Suprapubic skin (tissue), 4 donors: ENCODE results near the gene B4GALNT4. TPM values are rescaled to one million over a fixed set of nuclear protein-coding genes. Genes with fewer than 3 reads are reported as not detected.
A peak's percentile ranks its signal among the peaks of the same experiment; 100 is the strongest.
"Not testable (repeated sequence)": the region's sequence is repeated elsewhere in the genome, so short reads cannot be mapped to it uniquely, and the experiment has no call there.

ENCODE experiments used
- DNase-seq, 2 donors: peaks; one replicate each; pipeline ENCODE4 v3.0.0-alpha.2; 2019; ENCODE audit warnings: low spot score in 2 of 2
- H3K27ac ChIP-seq: fragments of 200-600 bp; sonication (generic); one replicate; pipeline ENCODE4 v1.5.1; 2019
- H3K27me3 ChIP-seq: fragments of 200-600 bp; sonication (generic); one replicate; pipeline ENCODE4 v1.5.1; 2019
- H3K36me3 ChIP-seq: fragments of 200-600 bp; sonication (generic); one replicate; pipeline ENCODE4 v1.5.1; 2019
- H3K4me1 ChIP-seq: fragments of 200-600 bp; sonication (generic); one replicate; pipeline ENCODE4 v1.5.1; 2019
- H3K4me3 ChIP-seq: fragments of 200-600 bp; sonication (generic); one replicate; pipeline ENCODE4 v1.5.1; 2019; ENCODE audit warnings: mild to moderate bottlenecking
- H3K9me3 ChIP-seq: fragments of 200-600 bp; sonication (generic); one replicate; pipeline ENCODE4 v1.5.1; 2019
- EP300 ChIP-seq: sonication (generic); formaldehyde crosslinking; IDR thresholded peaks from one replicate; pipeline ENCODE4 v1.6.1; 2017; ENCODE audit warnings: antibody characterized with exemption
- POLR2A ChIP-seq, 2 donors: fragments of 450-650 bp; IDR thresholded peaks; one replicate each; pipeline ENCODE4 v1.6.1; 2017; ENCODE audit warnings: antibody characterized with exemption in 2 of 2, mild to moderate bottlenecking in 2 of 2, moderate library complexity in 2 of 2
- POLR2AphosphoS5 ChIP-seq, 3 donors: sonication (generic); formaldehyde crosslinking; IDR thresholded peaks; one replicate each; pipeline ENCODE4 v1.6.1; 2017; ENCODE audit warnings: antibody characterized with exemption in 3 of 3
- WGBS: methylation state at CpG from one replicate; pipeline ENCODE4 v1.1.5; 2018; 5-methylcytosine and 5-hydroxymethylcytosine counted together
- total RNA-seq, 4 donors: library from RNA; depleted of rRNA; stranded (reverse); fragments of >200 nt; gene quantifications; one replicate each; pipeline ENCODE4 v1.1.0, GENCODE V29; 2016
- TF ChIP-seq, protein P1 (sequence below), 2 donors: fragments of 200-600 bp in 1 of 2; fragments of 450-650 bp in 1 of 2; sonication (generic) in 1 of 2; IDR thresholded peaks; one replicate each; pipeline ENCODE4 v1.5.1; 2016 to 2019; ENCODE audit warnings: antibody characterized with exemption in 2 of 2, mild to moderate bottlenecking in 1 of 2, moderate library complexity in 1 of 2

Gene B4GALNT4
- 1 to 10 TPM; 1.2 to 3.0 (median 1.6) TPM for total RNA-seq

DNA sequence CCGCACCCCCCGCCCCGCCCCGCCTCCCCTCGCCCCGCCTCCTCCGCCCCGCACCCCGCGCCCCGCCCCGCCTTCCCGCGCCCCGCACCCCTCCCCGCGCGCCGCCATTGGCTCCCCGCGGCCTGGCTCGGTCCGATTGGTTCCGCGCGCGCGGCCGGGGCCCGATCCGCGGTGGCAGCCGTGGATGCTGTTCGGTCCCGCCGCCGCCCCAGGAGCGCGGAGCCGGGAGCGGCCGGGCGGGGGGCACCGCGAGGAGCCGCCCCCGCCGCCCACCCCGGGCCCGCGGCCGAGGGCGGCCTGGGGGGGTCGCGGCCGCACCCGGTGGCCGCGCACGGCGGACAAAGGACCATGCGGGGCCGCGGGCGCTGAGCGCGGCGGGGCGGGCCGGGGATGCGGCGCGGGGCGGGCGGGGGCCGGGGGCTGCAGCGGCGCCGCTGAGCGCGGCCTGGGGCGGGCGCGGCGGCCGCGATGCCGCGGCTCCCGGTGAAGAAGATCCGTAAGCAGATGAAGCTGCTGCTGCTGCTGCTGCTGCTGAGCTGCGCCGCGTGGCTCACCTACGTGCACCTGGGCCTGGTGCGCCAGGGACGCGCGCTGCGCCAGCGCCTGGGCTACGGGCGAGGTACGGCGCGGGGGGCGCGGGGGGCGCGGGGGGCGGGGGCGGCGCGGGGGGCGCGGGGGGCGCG, at the start of gene B4GALNT4:
Gene B4GALNT4 (plus strand): TSS at position 164 of the 683 bp plus-strand sequence. CDS start 305 bp downstream, at position 469.
- H3K4me1 ChIP-seq: peaks cover 24% of the 10 kb centered on the region
- no peak for DNase-seq
- H3K27ac ChIP-seq: no peak within 1 kb of the TSS
- no peaks in the 10 kb centered on the region for H3K9me3 ChIP-seq
- TF ChIP-seq POLR2AphosphoS5 (IDR thresholded peaks at IDR 0.05): no peak
- no peak for TF ChIP-seq EP300
- TF ChIP-seq POLR2A (IDR thresholded peaks at IDR 0.05): no peak
- TF ChIP-seq, protein P1, sequence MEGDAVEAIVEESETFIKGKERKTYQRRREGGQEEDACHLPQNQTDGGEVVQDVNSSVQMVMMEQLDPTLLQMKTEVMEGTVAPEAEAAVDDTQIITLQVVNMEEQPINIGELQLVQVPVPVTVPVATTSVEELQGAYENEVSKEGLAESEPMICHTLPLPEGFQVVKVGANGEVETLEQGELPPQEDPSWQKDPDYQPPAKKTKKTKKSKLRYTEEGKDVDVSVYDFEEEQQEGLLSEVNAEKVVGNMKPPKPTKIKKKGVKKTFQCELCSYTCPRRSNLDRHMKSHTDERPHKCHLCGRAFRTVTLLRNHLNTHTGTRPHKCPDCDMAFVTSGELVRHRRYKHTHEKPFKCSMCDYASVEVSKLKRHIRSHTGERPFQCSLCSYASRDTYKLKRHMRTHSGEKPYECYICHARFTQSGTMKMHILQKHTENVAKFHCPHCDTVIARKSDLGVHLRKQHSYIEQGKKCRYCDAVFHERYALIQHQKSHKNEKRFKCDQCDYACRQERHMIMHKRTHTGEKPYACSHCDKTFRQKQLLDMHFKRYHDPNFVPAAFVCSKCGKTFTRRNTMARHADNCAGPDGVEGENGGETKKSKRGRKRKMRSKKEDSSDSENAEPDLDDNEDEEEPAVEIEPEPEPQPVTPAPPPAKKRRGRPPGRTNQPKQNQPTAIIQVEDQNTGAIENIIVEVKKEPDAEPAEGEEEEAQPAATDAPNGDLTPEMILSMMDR (IDR thresholded peaks at IDR 0.05): no peak
- H3K36me3 ChIP-seq: no peaks in the 10 kb centered on the region
- H3K4me3 ChIP-seq: peak within 1 kb of the TSS; percentile 41
- H3K27me3 ChIP-seq: peaks cover 50% of the 10 kb centered on the region
- WGBS: no CpG with 5 or more reads among the region's 118 CpGs

DNA sequence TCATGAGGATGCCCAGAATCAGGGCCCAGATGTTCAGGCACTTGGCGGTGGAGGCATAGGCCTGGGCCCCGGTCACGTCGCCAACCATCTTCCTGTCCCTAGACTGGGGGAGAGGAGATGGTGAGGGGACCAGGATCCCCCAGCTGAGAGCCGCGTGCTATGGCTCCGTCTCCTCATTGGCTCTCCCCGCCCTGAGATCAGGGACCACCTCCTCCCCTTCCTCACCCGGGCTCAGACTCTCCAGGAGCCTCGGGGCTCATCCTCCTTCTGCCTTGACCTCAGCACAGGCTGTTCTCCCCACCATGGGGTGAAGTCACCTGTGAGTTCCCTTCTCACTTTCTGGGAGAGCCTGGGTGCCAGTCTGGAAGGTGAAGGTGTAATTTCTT, 49.4 kb upstream of the B4GALNT4 start:
- H3K4me1 ChIP-seq: peaks cover 36% of the 10 kb centered on the region
- H3K4me3 ChIP-seq: peak overlapping the region; percentile 74
- not testable (repeated sequence) for H3K9me3 ChIP-seq, H3K27me3 ChIP-seq, H3K36me3 ChIP-seq, DNase-seq
- 20% methylated on average over 1 of the region's 10 CpGs for WGBS
- H3K27ac ChIP-seq: peak overlapping the region; percentile 93

- H3K4me1 ChIP-seq: peaks cover 44% of the 10 kb centered on the region
- no peak overlapping the region for H3K4me3 ChIP-seq
- peak overlapping the region; percentile 69 for H3K27ac ChIP-seq
- H3K27me3 ChIP-seq: no peaks in the 10 kb centered on the region
- no peaks in the 10 kb centered on the region for H3K9me3 ChIP-seq
- WGBS: 67% methylated on average over 11 of the region's 11 CpGs
- TF ChIP-seq POLR2A (IDR thresholded peaks at IDR 0.05) (no peak), EP300 (no peak), POLR2AphosphoS5 (IDR thresholded peaks at IDR 0.05) (no peak)
- TF ChIP-seq, protein P1 (IDR thresholded peaks at IDR 0.05): no peak
- H3K36me3 ChIP-seq: no peaks in the 10 kb centered on the region
- DNase-seq: no peak
These were observed 45.1 kb upstream of the B4GALNT4 start for GRCh38 chr11:324156-324555.

GRCh38 chr11:324593-325517, 44.4 kb upstream of the B4GALNT4 start:
- not testable (repeated sequence) for H3K9me3 ChIP-seq, DNase-seq, H3K27me3 ChIP-seq, H3K36me3 ChIP-seq
- H3K4me1 ChIP-seq: peaks cover 40% of the 10 kb centered on the region
- WGBS: 61% methylated on average over 27 of the region's 34 CpGs
- H3K4me3 ChIP-seq: peak overlapping the region; percentile 1
- H3K27ac ChIP-seq: peak overlapping the region; percentile 90

DNA sequence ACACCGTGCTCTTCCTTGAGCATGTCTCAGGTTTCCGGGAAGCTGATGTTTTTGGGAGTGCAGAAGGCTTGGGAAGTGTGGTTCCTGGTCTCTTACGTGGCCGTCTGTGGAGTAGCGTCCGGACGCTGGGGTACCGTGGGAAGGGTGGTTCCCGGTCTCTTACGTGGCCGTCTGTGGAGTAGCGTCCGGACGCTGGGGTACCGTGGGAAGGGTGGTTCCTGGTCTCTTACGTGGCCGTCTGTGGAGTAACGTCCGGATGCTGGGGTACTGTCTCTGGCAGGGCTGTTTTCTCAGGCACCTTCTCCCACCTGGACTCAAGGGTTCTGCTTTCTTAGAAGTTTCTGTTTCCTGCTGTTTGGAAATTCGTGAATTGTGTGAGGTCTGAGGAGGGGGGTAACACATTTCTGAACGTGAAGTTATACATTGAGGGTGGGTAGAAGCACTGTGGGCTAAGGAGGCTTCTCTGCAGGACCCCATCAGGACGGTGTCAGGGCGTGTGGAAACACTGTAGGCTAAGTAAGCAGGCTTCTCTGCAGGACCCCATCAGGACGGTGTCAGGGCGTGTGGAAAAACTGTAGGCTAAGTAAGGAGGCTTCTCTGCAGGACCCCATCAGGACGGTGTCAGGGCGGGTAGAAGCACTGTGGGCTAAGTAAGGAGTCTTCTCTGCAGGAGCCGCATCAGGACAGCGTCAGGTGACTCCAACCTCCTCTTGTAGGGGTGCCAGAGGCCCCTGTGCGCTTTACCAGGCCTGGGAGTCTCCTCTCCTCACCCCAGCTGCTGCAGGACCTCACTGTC, 43.3 kb upstream of the B4GALNT4 start:
- peaks cover 38% of the 10 kb centered on the region for H3K4me1 ChIP-seq
- H3K27me3 ChIP-seq: no peaks in the 10 kb centered on the region
- peak overlapping the region; percentile 90 for H3K27ac ChIP-seq
- no peaks in the 10 kb centered on the region for H3K36me3 ChIP-seq
- no peak for DNase-seq
- H3K9me3 ChIP-seq: no peaks in the 10 kb centered on the region
- WGBS: 89% methylated on average over 30 of the region's 30 CpGs
- TF ChIP-seq, protein P1 (IDR thresholded peaks at IDR 0.05): no peak
- TF ChIP-seq EP300 (no peak), POLR2AphosphoS5 (IDR thresholded peaks at IDR 0.05) (no peak), POLR2A (IDR thresholded peaks at IDR 0.05) (no peak)
- no peak overlapping the region for H3K4me3 ChIP-seq

DNA sequence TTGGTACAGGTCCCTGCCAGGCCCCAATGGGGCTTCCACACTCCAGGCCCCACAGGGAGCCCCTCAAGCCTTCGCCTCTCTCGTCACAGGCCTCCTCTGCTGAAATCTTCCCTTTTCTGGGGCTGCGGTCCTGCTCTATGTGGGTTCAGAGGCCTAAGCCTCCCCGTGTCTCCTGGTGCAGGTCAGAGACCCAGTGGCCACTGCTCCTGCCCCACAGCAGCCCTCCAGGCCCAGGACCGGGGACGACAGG, 42.8 kb upstream of the B4GALNT4 start:
- Histone ChIP-seq H3K27me3 (no peaks in the 10 kb centered on the region), H3K36me3 (no peaks in the 10 kb centered on the region), H3K4me3 (no peak overlapping the region), H3K27ac (peak overlapping the region; percentile 90), H3K9me3 (no peaks in the 10 kb centered on the region), H3K4me1 (peaks cover 38% of the 10 kb centered on the region)
- 88% methylated on average over 4 of the region's 6 CpGs for WGBS
- DNase-seq: no peak
- TF ChIP-seq, protein P1 (IDR thresholded peaks at IDR 0.05): no peak
- peak in 1 of 2 donors; percentile 7 for TF ChIP-seq POLR2A (IDR thresholded peaks at IDR 0.05)
- TF ChIP-seq POLR2AphosphoS5 (IDR thresholded peaks at IDR 0.05): no peak
- TF ChIP-seq EP300: no peak
